Lung (tissue), 12 donors: ENCODE measurements around the gene TSPEAR. TPM values are rescaled to one million over a fixed set of nuclear protein-coding genes. Genes with fewer than 3 reads are reported as not detected.

Experiments used
- ATAC-seq: fragments of 200-7000 bp; cut with Tn5 transposase; one replicate; pipeline ENCODE4 v1.9.1; 2020; ENCODE audit warnings: moderate number of reproducible peaks; ENCODE audit not compliant: insufficient read depth, low FRiP score
- DNase-seq, 3 donors: peaks; one replicate each; pipeline ENCODE4 v3.0.0-alpha.2; 2013 to 2017
- H3K27ac ChIP-seq, 2 donors: one replicate each; pipeline ENCODE4 v1.5.1; 2013; ENCODE audit warnings: mild to moderate bottlenecking in 2 of 2, moderate library complexity in 2 of 2, control low read depth in 1 of 2, inconsistent platforms in 1 of 2, low read depth in 1 of 2, low read length in 1 of 2
- H3K27me3 ChIP-seq, 3 donors: one replicate each; pipeline ENCODE4 v1.5.1; 2013; ENCODE audit warnings: low read length in 2 of 3; ENCODE audit not compliant: control insufficient read depth in 3 of 3, insufficient read depth in 3 of 3
- H3K36me3 ChIP-seq, 4 donors: one replicate each; pipeline ENCODE4 v1.5.1; 2013; ENCODE audit warnings: low read length in 4 of 4, mild to moderate bottlenecking in 1 of 4, moderate library complexity in 1 of 4; ENCODE audit not compliant: control insufficient read depth in 4 of 4, insufficient read depth in 4 of 4
- H3K4me1 ChIP-seq, 5 donors: one replicate each; pipeline ENCODE4 v1.5.1; 2013; ENCODE audit warnings: low read length in 5 of 5, mild to moderate bottlenecking in 2 of 5, moderate library complexity in 1 of 5; ENCODE audit not compliant: control insufficient read depth in 5 of 5, insufficient read depth in 5 of 5
- H3K4me3 ChIP-seq: one replicate; pipeline ENCODE4 v1.5.1; 2013; ENCODE audit warnings: mild to moderate bottlenecking, control low read depth, moderate library complexity
- H3K9ac ChIP-seq, 2 donors: one replicate each; pipeline ENCODE4 v1.5.1; 2013; ENCODE audit warnings: low read length in 2 of 2, control low read depth in 1 of 2; ENCODE audit not compliant: insufficient read depth in 1 of 2
- H3K9me3 ChIP-seq, 4 donors: one replicate each; pipeline ENCODE4 v1.5.1; 2013; ENCODE audit warnings: low read length in 3 of 4, mild to moderate bottlenecking in 1 of 4, moderate library complexity in 1 of 4; ENCODE audit not compliant: control insufficient read depth in 4 of 4, insufficient read depth in 3 of 4
- CTCF ChIP-seq: IDR thresholded peaks from 2 replicates; pipeline ENCODE4 v1.5.1; 2012; ENCODE audit warnings: mild to moderate bottlenecking; ENCODE audit errors: control extremely low read depth, extremely low read depth
- WGBS, 2 donors: extraction: QIAGEN DNeasy Blood & Tissue Kit; methylation state at CpG; one replicate each; pipeline ENCODE4 v1.1.7; 2013; 5-methylcytosine and 5-hydroxymethylcytosine counted together
- polyA plus RNA-seq, 2 donors: library from polyadenylated mRNA; stranded (reverse); fragments of 200-250 nt; gene quantifications; one replicate each; pipeline ENCODE4 v1.2.1, GENCODE V29; 2013
- total RNA-seq, 2 donors: library from RNA; depleted of rRNA in 1 of 2; stranded (reverse); fragments of >200 nt in 1 of 2; gene quantifications; one replicate each; pipeline ENCODE4 v1.2.1, GENCODE V29; 2014 to 2021
- donor health status: control.
- donor health status: control.
- donor health status: Bipolar disorder and iron deficiency.
- donor health status: healthy.
- donor health status: DM: yes; HTN: yes; CAD: no.

TSPEAR gene
- total and polyA plus RNA-seq, 4 donors: 0.02 to 2.1 (median 0.27) TPM

DNA sequence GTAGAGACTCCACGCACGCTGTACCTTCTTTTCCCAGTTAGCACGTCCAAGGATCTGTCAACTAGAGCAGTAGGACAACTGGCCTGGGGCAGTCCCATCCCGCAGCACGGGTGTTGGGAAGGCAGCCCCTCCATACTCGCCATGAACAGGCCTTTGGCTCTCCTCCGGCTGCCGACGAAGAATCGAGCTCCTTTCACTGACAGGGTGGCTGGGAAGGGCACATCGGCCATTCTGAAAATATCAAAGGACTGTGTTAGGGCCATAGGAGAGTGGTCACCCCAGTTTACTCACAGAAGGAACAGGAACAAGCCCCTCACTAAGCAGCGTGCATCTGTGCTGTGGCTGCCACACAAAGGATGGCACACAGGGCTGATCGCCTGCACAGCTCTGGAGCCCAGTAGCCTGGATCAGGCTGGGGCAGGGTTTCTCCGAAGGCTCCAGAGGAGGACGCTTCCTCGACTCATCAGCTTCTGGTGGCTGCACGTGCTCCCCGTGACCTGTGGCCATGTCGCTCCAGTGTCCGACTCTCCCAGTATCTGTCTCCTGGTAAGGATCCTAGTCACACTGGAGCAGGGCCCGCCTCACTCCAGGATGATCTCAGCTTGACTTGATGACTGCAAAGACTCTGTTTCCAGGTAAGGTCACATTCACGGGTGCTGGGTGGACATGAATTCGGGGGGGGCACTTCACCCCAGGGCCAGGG, 180.3 kb downstream of the TSPEAR start:
- Histone ChIP-seq H3K27ac (no peak overlapping the region), H3K4me3 (no peak overlapping the region), H3K36me3 (no peaks in the 10 kb centered on the region), H3K9ac (no peak overlapping the region), H3K4me1 (no peaks in the 10 kb centered on the region), H3K9me3 (peaks cover 0 to 4% (median 0%) of the 10 kb centered on the region in 4 donors), H3K27me3 (no peaks in the 10 kb centered on the region)
- TF ChIP-seq CTCF: no peak
- 88 to 91% methylated on average over 23 of the region's 23 CpGs for WGBS, 2 donors
- DNase-seq: peak in 1 of 3 donors; percentile 2
- ATAC-seq: no peak

DNA sequence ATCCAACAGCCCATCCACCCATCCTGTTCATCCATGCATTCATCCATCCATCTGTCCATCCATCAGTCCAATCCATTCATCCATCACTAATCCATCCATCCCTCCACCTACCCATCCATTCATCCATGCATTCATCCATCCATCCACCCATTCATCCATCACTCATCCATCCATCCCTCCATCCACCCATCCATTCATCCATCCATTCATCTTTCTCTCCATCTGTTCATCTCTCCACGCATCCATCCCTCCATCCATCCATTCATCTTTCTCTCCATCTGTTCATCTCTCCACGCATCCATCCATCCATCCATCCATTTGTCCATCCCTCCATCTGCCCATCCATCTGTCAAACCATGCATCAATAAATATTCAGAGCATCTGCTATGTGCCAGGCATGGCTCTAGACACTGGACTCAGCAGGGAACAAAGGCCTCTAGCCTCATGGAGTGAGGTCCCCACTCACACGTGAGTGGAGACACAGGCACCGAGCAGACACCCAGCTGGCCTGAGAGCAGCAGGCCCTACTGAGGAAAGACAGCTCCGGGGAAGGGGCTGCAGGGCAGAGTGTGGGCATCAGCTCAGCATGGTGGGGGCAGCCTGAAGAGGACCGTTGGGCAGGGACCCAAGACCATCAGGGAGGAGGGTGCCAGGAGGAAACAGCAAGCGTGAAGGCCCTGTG, 181.0 kb downstream of the TSPEAR start:
- Histone ChIP-seq H3K4me3 (no peak overlapping the region), H3K27me3 (no peaks in the 10 kb centered on the region), H3K27ac (no peak overlapping the region), H3K9me3 (peaks cover 0 to 4% (median 0%) of the 10 kb centered on the region in 4 donors), H3K4me1 (no peaks in the 10 kb centered on the region), H3K36me3 (no peaks in the 10 kb centered on the region), H3K9ac (no peak overlapping the region)
- DNase-seq (peak in 1 of 3 donors; percentile 2), ATAC-seq (no peak)
- WGBS, 2 donors: 83 to 92% methylated on average over 7 of the region's 7 CpGs
- no peak for TF ChIP-seq CTCF

DNA sequence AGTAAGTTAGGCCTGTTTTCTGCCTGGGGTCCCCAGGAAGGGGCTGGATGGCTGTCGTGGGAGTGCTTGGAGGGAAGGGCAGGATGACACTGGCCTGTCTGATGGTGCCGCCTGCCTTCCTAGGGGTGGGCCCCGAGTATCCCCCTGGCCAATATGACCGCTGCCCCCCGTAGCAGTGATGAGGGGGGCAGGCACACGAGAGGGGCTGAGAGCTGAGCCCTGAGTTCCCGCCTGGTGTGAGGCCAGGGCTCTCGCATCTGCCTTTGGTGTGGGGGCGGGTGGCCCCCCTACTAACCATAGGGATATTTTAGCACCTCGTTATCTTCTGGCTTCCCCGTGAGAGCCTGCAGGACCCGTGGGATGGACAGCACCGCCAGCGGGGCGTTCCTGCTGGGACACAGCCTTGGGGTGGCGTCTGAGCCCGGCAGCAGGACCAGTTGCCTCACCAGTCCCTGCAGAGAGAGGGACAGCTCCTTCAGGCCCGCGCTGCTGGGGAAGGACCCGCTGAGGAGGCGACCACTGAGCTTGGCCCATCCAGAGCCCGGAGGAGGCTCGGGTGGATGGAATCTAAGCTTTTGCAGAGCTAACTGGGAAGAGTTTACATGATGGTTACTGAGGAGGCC, 181.8 kb downstream of the TSPEAR start:
- Histone ChIP-seq H3K27ac (no peak overlapping the region), H3K4me1 (no peaks in the 10 kb centered on the region), H3K36me3 (no peaks in the 10 kb centered on the region), H3K27me3 (no peaks in the 10 kb centered on the region), H3K4me3 (no peak overlapping the region), H3K9me3 (peaks cover 0 to 4% (median 0%) of the 10 kb centered on the region in 4 donors), H3K9ac (no peak overlapping the region)
- 79 to 89% methylated on average over 23 of the region's 23 CpGs for WGBS, 2 donors
- TF ChIP-seq CTCF: no peak
- ATAC-seq: no peak
- peak in 1 of 3 donors; percentile 4 for DNase-seq
